Endothelial cell (in vitro differentiated cells): ENCODE data around the gene ST7L. TPM values are rescaled to one million over a fixed set of nuclear protein-coding genes. Genes with fewer than 3 reads are reported as not detected.

Experiments used
- DNase-seq: peaks from one replicate; pipeline ENCODE4 v3.0.0; 2021; ENCODE audit warnings: low spot score
- H3K27ac Mint-ChIP-seq: one replicate; pipeline ENCODE4 v1.8.0; 2021; ENCODE audit warnings: mixed read lengths, inconsistent platforms; ENCODE audit not compliant: unreplicated experiment
- H3K27me3 Mint-ChIP-seq: one replicate; pipeline ENCODE4 v1.8.0; 2021; ENCODE audit warnings: mild to moderate bottlenecking, moderate library complexity, mixed read lengths, inconsistent platforms; ENCODE audit not compliant: unreplicated experiment
- H3K36me3 Mint-ChIP-seq: one replicate; pipeline ENCODE4 v1.8.0; 2021; ENCODE audit warnings: mild to moderate bottlenecking, low read depth, mixed read lengths, inconsistent platforms; ENCODE audit not compliant: unreplicated experiment
- H3K4me1 Mint-ChIP-seq: one replicate; pipeline ENCODE4 v1.8.0; 2021; ENCODE audit warnings: mild to moderate bottlenecking, mixed read lengths, inconsistent platforms; ENCODE audit not compliant: unreplicated experiment
- H3K4me3 Mint-ChIP-seq: one replicate; pipeline ENCODE4 v1.8.0; 2021; ENCODE audit warnings: mild to moderate bottlenecking, mixed read lengths, inconsistent platforms; ENCODE audit not compliant: unreplicated experiment
- H3K9me3 Mint-ChIP-seq: one replicate; pipeline ENCODE4 v1.8.0; 2021; ENCODE audit warnings: mixed read lengths, inconsistent platforms; ENCODE audit not compliant: unreplicated experiment
- CTCF ChIP-seq: fragments of 200-600 bp; sonication (generic); IDR thresholded peaks from one replicate; pipeline ENCODE4 v1.5.0; 2021; ENCODE audit warnings: antibody characterized with exemption; ENCODE audit not compliant: unreplicated experiment
- total RNA-seq: library from RNA; stranded (reverse); fragmentation: NEBNext Ultra II Directional; extraction: Animal tissue kit (Norgen Biotek cat#: 25700); gene quantifications from one replicate; pipeline ENCODE4 v1.2.1, GENCODE V29; 2021; ENCODE audit not compliant: unreplicated experiment

Gene ST7L
- total RNA-seq, 1 donor from 2014 or later, result 14.3 TPM

- DNase-seq, result no peak
- Mint-ChIP-seq H3K36me3 (peaks cover 10% of the 10 kb centered on the region), H3K27ac (no peak overlapping the region), H3K4me1 (no peaks in the 10 kb centered on the region), H3K27me3 (peaks cover 2% of the 10 kb centered on the region), H3K9me3 (peaks cover 10% of the 10 kb centered on the region), H3K4me3 (peak overlapping the region; percentile 47)
- TF ChIP-seq CTCF, result no peak
Measured at GRCh38 chr1:112478314-112478713, 140.6 kb downstream of the ST7L start.

DNA sequence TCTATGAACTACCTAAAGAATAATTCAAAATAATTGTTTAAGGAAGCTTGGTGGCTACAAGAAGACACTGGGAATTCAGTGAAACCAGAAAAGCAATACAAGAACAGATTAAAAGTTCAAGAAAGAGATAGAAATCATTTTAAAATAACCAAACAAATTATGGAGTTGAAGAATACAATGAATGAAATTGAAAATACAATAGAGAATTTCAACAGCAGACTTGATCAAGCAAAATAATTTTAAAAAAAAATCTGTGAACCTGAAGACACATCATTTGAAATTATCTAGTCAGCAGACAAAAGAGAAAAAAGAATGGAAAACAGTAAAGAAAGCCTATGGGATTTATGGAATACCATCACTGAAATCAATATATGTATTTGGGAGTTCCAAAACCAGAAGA lies 141.4 kb downstream of the ST7L start:
- no peak for TF ChIP-seq CTCF
- Mint-ChIP-seq H3K27ac (no peak overlapping the region), H3K4me1 (no peaks in the 10 kb centered on the region), H3K36me3 (peaks cover 10% of the 10 kb centered on the region), H3K9me3 (peaks cover 10% of the 10 kb centered on the region), H3K27me3 (peaks cover 2% of the 10 kb centered on the region), H3K4me3 (no peak overlapping the region)
- no peak for DNase-seq

Other genes starting within 250 kb of the ST7L start
- gene CTTNBP2NL, start 222.9 kb downstream of the ST7L start, total RNA-seq, result 84.0 TPM
- 1.3 TPM for gene WNT2B, start 110.2 kb downstream of the ST7L start, total RNA-seq
- 137 TPM for gene CAPZA1, start 691 bp upstream of the ST7L start, total RNA-seq
- 43.5 TPM for gene MOV10, start 55.5 kb upstream of the ST7L start, total RNA-seq
- 300 TPM for gene RHOC, start 88.0 kb upstream of the ST7L start, total RNA-seq
- 1.6 TPM for gene PPM1J, start 96.2 kb upstream of the ST7L start, total RNA-seq